H7 (cell line): Measurements from ENCODE around the gene TRPV5. TPM values are rescaled to one million over a fixed set of nuclear protein-coding genes. Genes with fewer than 3 reads are reported as not detected.

Source experiments
- DNase-seq: peaks from one replicate; pipeline ENCODE4 v3.0.0; 2012
- H3K27me3 ChIP-seq: 2 replicates; pipeline ENCODE4 v1.6.0; 2011; ENCODE audit warnings: mild to moderate bottlenecking, low read length; ENCODE audit not compliant: control insufficient read depth, insufficient read depth
- H3K36me3 ChIP-seq: replicated peaks from 2 replicates; pipeline ENCODE4 v1.5.1; 2011; ENCODE audit warnings: low read length; ENCODE audit not compliant: control insufficient read depth, insufficient read depth
- H3K4me3 ChIP-seq: 2 replicates; pipeline ENCODE4 v1.5.1; 2011; ENCODE audit warnings: low read depth, mild to moderate bottlenecking, control low read depth, low read length, moderate library complexity; ENCODE audit not compliant: insufficient read depth
- total RNA-seq: library from RNA; depleted of rRNA; stranded (reverse); fragments of >200 nt; shearing (Covaris generic); gene quantifications from 2 replicates; pipeline ENCODE4 v1.2.3, GENCODE V29; 2014

TRPV5 gene
- total RNA-seq, 1 experiment from 2014 or later, result not detected

DNA sequence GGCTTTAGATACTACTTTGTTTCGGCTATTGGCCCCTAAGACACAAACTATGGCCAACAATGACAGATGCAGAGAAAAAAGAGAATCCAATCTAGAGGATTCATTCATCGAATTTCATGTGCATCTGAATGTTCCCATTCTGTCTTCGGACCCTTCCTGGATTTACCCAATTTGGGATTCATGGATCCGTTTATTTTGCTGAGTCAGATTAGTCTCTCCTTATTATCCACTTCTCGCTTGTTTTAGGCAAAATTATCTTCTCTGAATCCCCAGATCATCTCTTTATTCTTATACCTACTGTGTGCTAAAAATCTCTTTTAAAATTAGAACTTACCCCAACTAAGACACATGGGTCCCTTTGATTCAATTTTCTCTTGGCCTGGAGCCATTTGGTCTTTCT lies 54.5 kb downstream of the TRPV5 start:
- H3K36me3 ChIP-seq, result no peaks in the 10 kb centered on the region
- DNase-seq, result no peak
- no peaks in the 10 kb centered on the region; the same call in 1 of the 2 replicates for H3K27me3 ChIP-seq
- H3K4me3 ChIP-seq, result no peak overlapping the region

DNA sequence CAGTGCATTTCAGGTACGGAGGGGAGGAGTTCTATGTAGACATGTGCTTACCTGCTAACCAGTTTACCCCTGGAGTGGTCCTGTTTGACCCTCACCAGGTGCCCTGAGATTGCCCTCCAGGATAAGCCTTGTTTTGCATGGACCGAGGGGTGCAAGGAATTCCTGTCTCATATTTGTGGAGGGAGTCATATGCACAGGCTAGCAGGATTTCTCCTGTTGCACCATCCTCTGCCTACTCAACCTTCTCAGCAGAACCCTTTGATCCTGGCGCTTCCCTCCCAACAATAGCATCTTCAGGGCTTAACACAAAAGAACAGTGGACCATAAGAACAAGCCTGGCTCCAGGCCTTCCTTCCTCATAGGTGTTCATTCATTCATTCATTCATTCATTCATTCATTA lies 55.2 kb downstream of the TRPV5 start:
- Histone ChIP-seq H3K4me3 (no peak overlapping the region), H3K27me3 (no peaks in the 10 kb centered on the region; the same call in 1 of the 2 replicates), H3K36me3 (no peaks in the 10 kb centered on the region)
- DNase-seq, result no peak

DNA sequence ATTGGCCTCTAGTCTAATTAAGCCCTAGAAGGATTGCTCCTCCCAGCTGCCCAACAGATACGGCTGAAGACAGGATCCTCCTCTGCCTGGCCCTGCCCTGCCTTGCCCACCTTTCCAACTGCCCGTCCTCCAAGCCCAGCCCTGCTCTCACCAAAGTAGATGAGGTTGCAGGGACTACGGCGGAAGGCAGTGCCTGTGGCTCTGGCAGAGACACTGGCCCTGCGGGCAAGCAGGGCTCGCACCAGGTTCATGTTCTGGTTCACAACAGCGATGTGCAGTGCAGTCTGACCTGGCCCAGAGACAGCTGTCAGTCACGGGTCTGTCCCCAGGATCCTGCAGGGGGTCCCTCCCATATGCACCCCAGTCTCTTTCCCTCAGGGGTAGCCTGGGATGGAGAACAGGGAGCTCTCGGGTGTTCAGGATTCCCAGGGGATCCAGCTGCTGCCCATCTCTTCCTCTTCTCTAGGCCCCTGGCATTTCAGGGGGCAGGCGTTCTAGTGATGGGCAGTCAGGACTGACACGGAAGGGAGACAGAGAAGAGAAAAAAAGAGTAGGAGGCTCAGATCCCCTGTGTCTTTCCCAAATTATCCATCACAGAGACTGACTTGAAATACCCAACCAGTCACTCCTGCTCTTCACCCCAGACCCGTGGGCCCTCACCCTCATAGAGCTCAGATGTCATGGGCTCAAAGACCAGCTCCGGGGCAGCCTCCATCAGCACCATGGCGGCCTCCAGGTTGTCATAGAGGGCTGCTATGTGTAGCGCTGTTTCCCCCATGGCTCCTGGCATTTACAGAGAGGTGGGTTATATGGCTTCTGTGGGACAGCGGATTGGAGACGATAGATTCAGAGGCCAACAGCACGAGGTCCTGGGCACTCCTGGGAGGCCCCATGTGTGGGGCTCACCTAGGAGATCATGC lies 56.3 kb downstream of the TRPV5 start:
- Histone ChIP-seq H3K27me3 (no peaks in the 10 kb centered on the region; the same call in 1 of the 2 replicates), H3K4me3 (no peak overlapping the region), H3K36me3 (no peaks in the 10 kb centered on the region)
- no peak for DNase-seq

- Histone ChIP-seq H3K27me3 (no peaks in the 10 kb centered on the region), H3K36me3 (no peaks in the 10 kb centered on the region), H3K4me3 (no peak overlapping the region)
- DNase-seq, result no peak
Observed at GRCh38 chr7:142876236-142876960, 57.1 kb downstream of the TRPV5 start.

DNA sequence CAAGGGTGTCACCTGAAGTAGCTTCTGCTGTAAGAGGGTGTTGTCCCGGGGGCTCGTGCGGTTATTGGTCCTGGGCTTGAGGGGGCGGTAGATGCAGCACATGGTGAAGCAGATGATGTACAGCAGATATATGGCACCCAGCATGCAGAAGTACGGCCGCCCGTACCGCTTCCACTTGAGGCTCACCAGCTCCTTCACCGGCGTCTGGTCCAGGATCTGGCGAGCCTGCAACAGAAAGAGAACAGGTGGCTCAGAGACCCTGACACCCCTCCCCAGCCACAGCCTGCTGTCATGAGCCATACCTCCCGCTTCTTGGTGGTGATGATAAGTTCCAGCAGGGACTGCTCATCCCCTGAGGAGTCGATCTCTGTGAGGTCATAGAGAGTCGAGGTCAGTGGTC lies 58.1 kb downstream of the TRPV5 start:
- no peak for DNase-seq

DNA sequence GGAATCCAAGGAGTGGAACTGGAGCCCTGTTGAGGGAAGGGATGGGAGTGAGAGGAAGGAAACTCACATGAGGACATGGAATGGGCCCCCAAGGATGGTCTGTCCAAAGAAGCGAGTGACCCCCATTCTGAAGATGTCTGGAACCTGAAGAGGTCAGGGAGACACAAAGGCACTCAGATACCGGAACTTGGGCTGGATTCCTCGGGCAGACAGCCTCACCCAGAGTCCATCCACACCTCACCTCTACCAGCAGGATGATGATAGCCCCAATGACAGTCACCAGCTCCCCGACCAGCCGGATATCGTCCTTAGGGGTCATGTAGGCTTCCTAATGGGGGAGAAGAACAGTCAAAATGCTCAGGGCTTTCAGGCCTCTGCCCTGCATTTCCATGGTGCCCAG lies 58.7 kb downstream of the TRPV5 start:
- H3K27me3 ChIP-seq, result no peaks in the 10 kb centered on the region
- H3K36me3 ChIP-seq, result no peaks in the 10 kb centered on the region; the same call in 1 of the 2 replicates
- DNase-seq, result no peak
- no peak overlapping the region for H3K4me3 ChIP-seq

More for the DNA sequence above, 58.1 kb downstream of the TRPV5 start:
- Histone ChIP-seq H3K4me3 (no peak overlapping the region), H3K27me3 (no peaks in the 10 kb centered on the region), H3K36me3 (no peaks in the 10 kb centered on the region)

DNA sequence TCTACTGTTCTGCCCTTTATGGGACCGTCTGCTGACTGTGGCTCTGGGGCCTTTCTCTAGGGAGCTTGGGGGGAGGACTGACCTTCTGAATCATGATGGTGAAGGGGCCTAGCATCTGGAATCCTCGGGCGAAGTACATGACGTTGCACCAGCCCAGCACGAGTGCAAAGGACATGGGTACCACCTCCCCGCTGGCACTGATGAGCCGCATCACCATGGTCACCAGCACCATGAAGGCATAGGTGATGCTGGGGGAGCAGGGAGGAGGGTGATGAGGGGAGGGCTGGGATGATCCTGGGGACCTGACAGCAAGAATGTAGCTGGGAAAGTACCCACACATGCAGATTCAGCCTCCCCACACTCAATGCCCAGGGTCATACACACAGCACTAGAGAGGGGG lies 59.1 kb downstream of the TRPV5 start:
- no peaks in the 10 kb centered on the region; the same call in 1 of the 2 replicates for H3K36me3 ChIP-seq
- no peaks in the 10 kb centered on the region for H3K27me3 ChIP-seq

GRCh38 chr7:142873871-142874270 lies 59.7 kb downstream of the TRPV5 start:
- no peak overlapping the region for H3K4me3 ChIP-seq
- H3K36me3 ChIP-seq, result no peaks in the 10 kb centered on the region; the same call in 1 of the 2 replicates
- no peaks in the 10 kb centered on the region for H3K27me3 ChIP-seq
- DNase-seq, result no peak

More for the DNA sequence above, 59.1 kb downstream of the TRPV5 start:
- no peak for DNase-seq
- H3K4me3 ChIP-seq, result no peak overlapping the region

DNA sequence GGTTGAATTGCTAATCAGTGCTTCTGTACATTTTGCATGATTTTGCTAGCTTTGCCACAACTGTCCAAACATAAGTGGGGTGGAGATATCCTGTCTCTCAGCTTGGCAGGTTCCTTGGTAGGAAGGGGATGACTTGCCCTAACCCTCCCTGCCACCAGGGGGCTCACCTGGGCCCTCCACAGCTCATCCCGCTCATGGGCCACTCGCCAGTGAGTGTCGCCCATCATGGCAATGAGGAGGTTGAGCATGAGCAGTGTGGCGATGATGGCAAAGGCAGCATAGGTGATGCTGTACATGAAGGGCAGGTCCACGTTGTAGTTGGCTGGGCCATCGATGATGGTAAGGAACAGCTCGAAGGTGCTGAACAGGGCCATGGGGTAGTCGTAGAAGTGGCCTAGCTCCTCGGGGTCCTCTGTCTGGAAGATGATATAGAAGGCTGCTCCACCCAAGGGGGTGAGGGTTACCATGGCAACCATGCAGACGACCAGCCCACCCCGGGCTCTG lies 60.2 kb downstream of the TRPV5 start:
- DNase-seq, result peak; percentile 86
- Histone ChIP-seq H3K36me3 (no peaks in the 10 kb centered on the region; the same call in 1 of the 2 replicates), H3K27me3 (no peaks in the 10 kb centered on the region), H3K4me3 (no peak overlapping the region)

- no peak for DNase-seq
- Histone ChIP-seq H3K27me3 (no peaks in the 10 kb centered on the region), H3K36me3 (no peaks in the 10 kb centered on the region; the same call in 1 of the 2 replicates), H3K4me3 (no peak overlapping the region)
Observed at GRCh38 chr7:142872106-142872675, 61.4 kb downstream of the TRPV5 start.

GRCh38 chr7:142871260-142872105 lies 62.1 kb downstream of the TRPV5 start:
- no peaks in the 10 kb centered on the region for H3K27me3 ChIP-seq
- no peak for DNase-seq
- no peaks in the 10 kb centered on the region; the same call in 1 of the 2 replicates for H3K36me3 ChIP-seq
- H3K4me3 ChIP-seq, result no peak overlapping the region

DNA sequence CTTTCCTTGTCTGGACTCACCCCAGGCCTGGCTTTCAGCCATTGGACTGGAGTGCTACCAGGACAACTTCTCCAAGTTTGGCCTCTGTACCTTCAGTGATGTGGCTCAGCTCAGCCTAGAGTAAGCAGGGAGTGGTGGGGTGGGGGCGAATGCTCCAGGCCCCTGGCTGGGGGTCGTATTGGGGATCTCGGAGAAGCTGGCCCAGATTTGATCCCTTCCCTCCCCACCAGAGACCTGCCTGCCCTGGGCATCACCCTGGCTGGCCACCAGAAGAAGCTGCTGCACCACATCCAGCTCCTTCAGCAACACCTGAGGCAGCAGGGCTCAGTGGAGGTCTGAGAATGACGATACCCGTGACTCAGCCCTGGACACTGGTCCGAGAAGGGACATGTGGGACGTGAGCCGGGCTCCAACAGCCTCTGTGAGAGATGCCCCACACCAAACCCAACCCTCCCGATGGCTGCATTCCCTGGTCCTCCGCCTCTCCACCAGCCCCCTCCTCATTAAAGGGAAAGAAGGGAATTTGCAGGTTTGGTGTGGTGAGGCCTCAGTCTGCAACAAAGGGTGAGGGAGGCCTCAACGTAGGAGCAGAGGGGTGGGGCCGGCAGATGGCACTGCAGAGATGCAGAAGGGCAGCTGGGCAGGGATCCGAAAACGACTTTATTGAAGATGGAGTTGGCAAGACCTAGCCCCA lies 62.8 kb downstream of the TRPV5 start:
- Histone ChIP-seq H3K27me3 (no peaks in the 10 kb centered on the region), H3K36me3 (no peaks in the 10 kb centered on the region; the same call in 1 of the 2 replicates), H3K4me3 (no peak overlapping the region)
- DNase-seq, result no peak

- Histone ChIP-seq H3K4me3 (no peak overlapping the region), H3K36me3 (no peaks in the 10 kb centered on the region; the same call in 1 of the 2 replicates), H3K27me3 (no peaks in the 10 kb centered on the region)
- DNase-seq, result no peak
Observed at GRCh38 chr7:142870147-142870559, 63.4 kb downstream of the TRPV5 start.
